Ectodermal cell (in vitro differentiated cells): ENCODE data around the gene NRDE2.

Experiments used
- H3K27ac ChIP-seq: 2 replicates; pipeline ENCODE4 v1.7.0; 2013; ENCODE audit warnings: mild to moderate bottlenecking, low read depth, low read length; ENCODE audit not compliant: insufficient read depth, poor library complexity, severe bottlenecking
- H3K27me3 ChIP-seq: 2 replicates; pipeline ENCODE4 v1.7.0; 2013; ENCODE audit warnings: mild to moderate bottlenecking, low read length; ENCODE audit not compliant: insufficient read depth, control insufficient read depth, poor library complexity, severe bottlenecking
- H3K36me3 ChIP-seq: one replicate; pipeline ENCODE4 v1.7.0; 2013; ENCODE audit warnings: low read length; ENCODE audit not compliant: control insufficient read depth, insufficient read depth
- H3K4me1 ChIP-seq: one replicate; pipeline ENCODE4 v1.7.0; 2013; ENCODE audit warnings: low read length; ENCODE audit not compliant: control insufficient read depth, insufficient read depth
- H3K4me3 ChIP-seq: 2 replicates; pipeline ENCODE4 v1.7.0; 2013; ENCODE audit warnings: low read depth, low read length, control low read depth; ENCODE audit not compliant: insufficient read depth
- H3K9me3 ChIP-seq: 2 replicates; pipeline ENCODE4 v1.7.0; 2013; ENCODE audit warnings: mild to moderate bottlenecking, low read length, moderate library complexity; ENCODE audit not compliant: control insufficient read depth
- WGBS, 2 experiments: methylation state at CpG; one replicate each; pipeline ENCODE4 v1.1.7; 2013; ENCODE audit warnings: missing lambda C conversion rate in 2 of 2; 5-methylcytosine and 5-hydroxymethylcytosine counted together

The NRDE2 gene

DNA sequence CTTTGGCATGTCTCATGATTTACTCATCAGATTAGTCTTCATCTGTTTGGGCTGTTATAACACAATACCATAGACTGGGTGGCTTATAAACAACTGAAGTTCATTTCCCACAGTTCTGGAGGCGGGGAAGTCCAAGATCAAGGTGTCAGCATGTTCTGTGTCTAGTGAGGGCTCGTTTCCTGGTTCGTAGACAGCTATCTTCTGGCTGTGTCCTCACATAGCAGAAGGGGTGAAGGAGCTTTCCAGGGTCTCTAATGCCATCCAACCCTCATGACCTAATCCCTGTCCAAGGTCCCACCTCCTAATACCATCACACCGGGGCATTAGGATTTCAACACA is 30.8 kb upstream of the NRDE2 start:
- Histone ChIP-seq H3K27ac (no peak overlapping the region), H3K27me3 (no peaks in the 10 kb centered on the region), H3K4me3 (no peak overlapping the region), H3K9me3 (no peaks in the 10 kb centered on the region), H3K36me3 (no peaks in the 10 kb centered on the region), H3K4me1 (no peaks in the 10 kb centered on the region)
- WGBS, 2 experiments: 91 to 92% methylated on average over 4 of the region's 4 CpGs

DNA sequence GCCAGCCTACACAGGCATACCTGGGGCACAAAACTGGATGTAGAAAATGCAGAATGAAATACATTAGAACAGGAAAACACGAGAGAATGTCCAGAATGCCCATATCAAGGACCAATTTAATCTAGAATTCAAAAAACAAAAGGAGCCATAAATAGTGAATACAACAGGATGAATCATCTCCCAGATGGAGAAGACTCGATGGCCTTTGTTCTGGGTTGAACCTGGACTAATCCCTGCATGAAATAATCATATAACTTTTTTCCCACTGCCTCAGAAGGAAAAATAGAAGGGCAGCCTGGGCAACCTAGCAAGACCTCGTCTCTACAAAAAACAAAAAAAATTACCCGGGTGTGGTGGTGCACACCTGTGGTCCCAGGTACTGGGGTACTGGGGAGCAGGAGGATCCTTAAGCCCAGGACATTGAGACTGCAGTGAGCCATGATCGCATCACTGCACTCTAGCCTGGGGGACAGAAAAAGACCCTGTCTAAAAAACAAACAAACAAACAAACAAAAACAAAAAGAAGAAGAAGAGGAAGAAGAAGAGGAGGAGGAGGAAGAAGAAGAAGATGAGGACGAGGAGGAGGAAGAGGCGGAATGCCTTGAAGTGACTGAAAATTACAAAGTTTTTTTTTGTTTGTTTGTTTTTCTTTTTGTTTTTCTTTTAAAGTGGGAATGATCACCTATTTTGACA is 30.3 kb upstream of the NRDE2 start:
- Histone ChIP-seq H3K27ac (no peak overlapping the region), H3K4me1 (no peaks in the 10 kb centered on the region), H3K27me3 (no peaks in the 10 kb centered on the region), H3K4me3 (no peak overlapping the region), H3K36me3 (no peaks in the 10 kb centered on the region), H3K9me3 (no peaks in the 10 kb centered on the region)
- WGBS, 2 experiments: 91 to 92% methylated on average over 7 of the region's 7 CpGs

DNA sequence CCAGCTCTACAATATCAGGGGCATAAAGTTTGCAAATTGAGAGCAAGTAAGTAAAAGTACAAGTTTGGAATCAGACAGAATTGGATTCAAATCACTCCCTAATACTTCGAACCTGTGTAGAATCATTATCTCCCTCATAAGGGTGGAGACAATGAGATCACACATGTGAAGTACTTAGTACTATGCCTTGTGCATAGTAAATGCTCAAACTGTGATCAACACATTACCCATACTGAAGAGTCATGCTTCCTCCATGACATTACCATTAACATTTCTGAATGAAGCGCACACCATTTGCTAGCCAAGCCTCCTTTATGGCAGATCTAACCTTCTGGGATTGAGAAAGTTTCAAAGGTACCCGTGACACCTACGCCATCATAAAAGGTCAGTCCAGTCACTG is 26.6 kb upstream of the NRDE2 start:
- Histone ChIP-seq H3K4me3 (no peak overlapping the region), H3K36me3 (no peaks in the 10 kb centered on the region), H3K27ac (no peak overlapping the region), H3K9me3 (no peaks in the 10 kb centered on the region), H3K4me1 (peaks cover 11% of the 10 kb centered on the region), H3K27me3 (no peaks in the 10 kb centered on the region)
- WGBS, 2 experiments: 92 to 94% methylated on average over 3 to 4 of the region's 4 CpGs

DNA sequence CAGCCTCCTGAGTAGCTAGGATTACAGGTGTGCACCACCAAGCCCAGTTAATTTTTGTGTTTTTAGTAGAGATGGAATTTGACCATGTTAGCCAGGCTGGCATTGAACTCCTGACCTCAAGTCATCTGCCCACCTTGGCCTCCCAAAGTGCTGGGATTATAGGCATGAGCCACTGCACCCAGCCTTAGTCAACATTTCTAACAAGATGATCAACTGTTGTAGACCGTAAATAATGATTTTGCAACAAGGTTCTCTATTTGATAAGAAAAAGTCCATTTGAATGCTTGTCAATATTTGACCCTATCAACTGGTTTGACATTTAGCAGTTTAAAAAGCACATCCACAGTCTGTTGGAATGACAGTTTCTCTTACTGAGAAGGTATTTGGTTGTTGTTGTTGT is 25.2 kb upstream of the NRDE2 start:
- Histone ChIP-seq H3K36me3 (no peaks in the 10 kb centered on the region), H3K27ac (no peak overlapping the region), H3K4me1 (peaks cover 11% of the 10 kb centered on the region), H3K4me3 (no peak overlapping the region), H3K9me3 (no peaks in the 10 kb centered on the region), H3K27me3 (no peaks in the 10 kb centered on the region)
- 90 to 100% methylated on average over 1 of the region's 1 CpG for WGBS, 2 experiments

DNA sequence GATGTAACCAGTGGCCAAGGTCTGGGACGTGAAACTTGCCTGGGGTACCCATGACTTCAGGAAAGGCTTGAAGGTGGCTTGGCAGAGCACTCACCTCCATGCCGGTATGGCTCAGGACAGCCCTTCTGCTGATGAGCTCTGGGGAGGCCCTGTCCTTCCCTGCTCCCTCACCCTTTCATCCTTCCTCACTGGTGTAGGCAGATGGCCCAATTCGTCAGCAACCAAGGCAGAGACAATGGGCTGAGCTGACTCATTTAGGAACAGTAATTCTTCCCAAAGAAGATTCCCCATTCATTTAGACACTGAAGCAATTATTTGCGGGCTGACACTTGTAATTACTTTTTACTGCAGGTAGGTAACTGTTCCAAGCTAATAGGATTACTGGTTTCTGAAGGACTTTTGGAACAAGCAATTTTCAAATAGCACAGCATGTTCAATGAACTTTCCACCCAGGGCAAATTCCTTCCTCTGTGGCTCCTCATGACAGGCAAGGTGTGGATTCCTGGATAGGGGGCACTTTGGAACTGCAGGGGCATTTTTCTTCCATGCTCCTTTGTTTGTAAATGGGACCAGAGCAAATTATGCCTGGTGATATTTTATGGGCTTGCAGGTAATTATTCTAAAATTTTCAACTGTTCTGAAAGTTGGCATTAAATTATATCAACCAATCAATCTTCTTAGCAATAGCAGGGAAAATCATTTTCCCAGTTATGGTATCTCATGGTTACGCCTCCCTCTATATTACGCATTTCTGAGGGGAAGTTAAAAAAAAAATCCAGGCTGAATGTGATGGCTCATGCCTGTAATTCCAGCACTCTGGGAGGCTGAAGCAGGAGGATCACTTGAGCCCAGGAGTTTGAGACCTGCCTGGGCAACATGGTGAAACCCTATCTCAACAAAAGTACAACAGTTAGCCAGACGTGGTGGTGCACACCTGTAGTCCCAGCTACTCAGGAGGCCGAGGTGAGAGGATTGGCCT is 24.1 kb upstream of the NRDE2 start:
- Histone ChIP-seq H3K4me1 (peaks cover 11% of the 10 kb centered on the region), H3K9me3 (no peaks in the 10 kb centered on the region), H3K36me3 (no peaks in the 10 kb centered on the region), H3K27me3 (no peaks in the 10 kb centered on the region), H3K27ac (peak overlapping the region; percentile 16), H3K4me3 (no peak overlapping the region)
- WGBS, 2 experiments: 78 to 80% methylated on average over 8 of the region's 8 CpGs

DNA sequence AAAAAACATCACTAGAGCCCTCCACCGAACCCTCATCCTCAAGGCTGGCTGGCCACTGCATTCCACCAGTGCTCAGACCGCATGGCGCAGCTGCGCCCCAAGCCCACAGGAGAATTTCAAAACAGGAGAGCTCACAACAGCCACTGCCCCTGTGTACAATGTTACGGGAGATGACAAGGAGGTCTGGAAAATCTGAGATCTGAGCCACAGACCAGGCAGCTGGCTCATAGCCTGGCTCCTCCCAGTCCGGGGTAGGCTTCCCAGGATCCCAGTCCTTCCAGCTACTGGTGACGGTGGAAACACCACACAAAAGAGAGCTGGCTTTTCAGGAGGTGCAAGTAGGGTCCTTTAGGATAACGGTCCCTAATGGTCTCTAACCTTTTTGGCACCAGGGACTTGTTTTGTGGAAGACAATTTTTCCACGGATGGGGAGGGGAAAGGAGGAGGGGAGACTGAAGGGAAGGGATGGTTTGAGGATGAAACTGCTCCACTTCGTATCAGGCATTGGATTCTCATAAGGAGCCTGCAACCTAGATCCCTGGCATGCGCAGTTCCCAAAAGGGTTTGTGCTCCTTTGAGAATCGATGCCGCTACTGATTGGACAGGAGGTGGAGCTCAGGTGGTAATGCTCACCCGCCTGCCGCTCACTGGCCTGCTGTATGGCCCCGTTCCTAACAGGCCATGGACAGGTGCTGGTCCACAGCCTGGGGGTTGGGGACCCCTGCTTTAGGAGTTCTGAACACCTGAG is 23.0 kb upstream of the NRDE2 start:
- no peaks in the 10 kb centered on the region for H3K27me3 ChIP-seq
- H3K27ac ChIP-seq: no peak overlapping the region
- WGBS, 2 experiments: 90 to 91% methylated on average over 16 of the region's 16 CpGs
- no peaks in the 10 kb centered on the region for H3K9me3 ChIP-seq
- no peak overlapping the region for H3K4me3 ChIP-seq
- peaks cover 11% of the 10 kb centered on the region for H3K4me1 ChIP-seq
- H3K36me3 ChIP-seq: no peaks in the 10 kb centered on the region

GRCh38 chr14:90349739-90350138 is 18.0 kb upstream of the NRDE2 start:
- Histone ChIP-seq H3K36me3 (no peaks in the 10 kb centered on the region), H3K9me3 (no peaks in the 10 kb centered on the region), H3K27ac (no peak overlapping the region), H3K27me3 (no peaks in the 10 kb centered on the region), H3K4me1 (no peaks in the 10 kb centered on the region), H3K4me3 (no peak overlapping the region)
- WGBS, 2 experiments: 77 to 84% methylated on average over 4 of the region's 4 CpGs

- Histone ChIP-seq H3K9me3 (no peaks in the 10 kb centered on the region), H3K4me1 (no peaks in the 10 kb centered on the region), H3K27me3 (no peaks in the 10 kb centered on the region), H3K36me3 (no peaks in the 10 kb centered on the region), H3K4me3 (no peak overlapping the region), H3K27ac (no peak overlapping the region)
- WGBS, 2 experiments: 83 to 100% methylated on average over 2 of the region's 2 CpGs
Measured at GRCh38 chr14:90348270-90348669, 16.5 kb upstream of the NRDE2 start.

- H3K4me1 ChIP-seq: no peaks in the 10 kb centered on the region
- no peak overlapping the region for H3K4me3 ChIP-seq
- no peaks in the 10 kb centered on the region for H3K36me3 ChIP-seq
- H3K27ac ChIP-seq: no peak overlapping the region
- no peaks in the 10 kb centered on the region for H3K27me3 ChIP-seq
- no peaks in the 10 kb centered on the region for H3K9me3 ChIP-seq
Measured at GRCh38 chr14:90345239-90345557, 13.5 kb upstream of the NRDE2 start.
